ENCODE measurements around the gene NRG4.
"Not testable (repeated sequence)": the region's sequence is repeated elsewhere in the genome, so short reads cannot be mapped to it uniquely, and the experiment has no call there.

Gene NRG4

GRCh38 chr15:75927601-75928000 is 84.6 kb downstream of the NRG4 start:
- DNase-seq (ENCODE audit: low read depth, low spot score) = no peak

- no peak for DNase-seq (ENCODE audit: low read depth, low spot score)
Observed at GRCh38 chr15:75926931-75927330, 85.3 kb downstream of the NRG4 start.

- DNase-seq (ENCODE audit: low read depth, low spot score) = no peak
Observed at GRCh38 chr15:75925440-75925839, 86.8 kb downstream of the NRG4 start.

DNA sequence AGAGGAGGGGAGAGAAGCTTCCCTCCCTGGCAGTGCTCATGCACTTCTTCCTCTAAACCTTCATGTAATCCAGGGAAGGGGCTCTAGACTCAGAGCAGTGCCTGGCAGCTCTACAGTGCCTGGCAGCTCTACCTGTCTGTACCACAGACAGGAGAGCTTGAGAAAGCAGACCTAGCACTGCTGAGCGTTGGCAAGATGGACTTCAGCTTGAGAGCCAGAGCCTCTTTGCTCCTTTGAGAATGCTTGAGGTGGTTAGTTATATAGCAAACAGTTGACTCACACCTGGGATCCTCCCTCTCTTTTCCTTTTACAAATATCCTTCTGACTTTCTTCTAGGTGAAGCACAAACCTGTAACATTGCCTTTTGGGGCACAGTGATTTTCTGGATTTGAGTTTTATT is 87.6 kb downstream of the NRG4 start:
- no peak for DNase-seq (ENCODE audit: low read depth, low spot score)

DNA sequence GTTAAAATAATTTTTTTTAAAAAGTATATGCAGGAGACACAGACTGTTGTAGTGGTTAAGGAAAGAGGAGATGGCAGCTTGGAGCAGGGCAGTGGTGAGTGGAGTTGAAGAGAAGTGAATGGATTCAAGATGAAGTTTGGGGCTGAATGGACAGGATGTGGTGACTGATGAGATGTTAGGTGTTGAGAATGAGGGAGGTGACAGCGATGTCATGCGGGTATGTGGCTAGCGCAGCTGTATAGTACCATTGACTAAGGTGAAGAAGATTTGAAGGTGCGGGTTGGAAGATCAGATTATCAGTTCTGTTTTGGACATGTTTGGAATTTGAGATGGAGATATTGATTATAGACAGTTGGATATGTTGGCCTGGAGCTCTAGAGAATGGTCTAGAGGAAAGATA is 88.5 kb downstream of the NRG4 start:
- no peak for DNase-seq (ENCODE audit: low read depth, low spot score)

GRCh38 chr15:75921732-75922703 is 90.2 kb downstream of the NRG4 start:
- DNase-seq (ENCODE audit: low read depth, low spot score) = no peak

GRCh38 chr15:75920079-75920478 is 92.1 kb downstream of the NRG4 start:
- no peak for DNase-seq (ENCODE audit: low read depth, low spot score)

DNA sequence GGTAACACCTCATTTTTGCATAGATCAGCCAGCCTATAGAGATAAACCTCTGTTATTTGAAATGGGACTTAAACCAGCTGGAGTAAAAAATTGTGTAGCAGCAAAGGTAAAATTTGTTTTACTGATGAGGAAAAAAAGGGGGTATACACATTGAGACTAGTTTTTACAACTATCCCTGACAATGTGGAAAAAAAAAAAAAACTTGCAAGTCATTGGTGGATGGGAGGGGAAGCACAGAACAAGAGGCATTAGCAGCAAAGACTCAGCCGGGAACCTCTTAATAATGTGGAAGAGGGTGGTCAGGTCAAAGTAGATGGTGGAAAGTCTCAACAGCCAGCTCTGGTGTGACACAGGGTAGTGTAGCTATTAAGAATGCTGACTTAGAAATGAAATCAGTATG is 94.1 kb downstream of the NRG4 start:
- no peak for DNase-seq (ENCODE audit: low read depth, low spot score)

DNA sequence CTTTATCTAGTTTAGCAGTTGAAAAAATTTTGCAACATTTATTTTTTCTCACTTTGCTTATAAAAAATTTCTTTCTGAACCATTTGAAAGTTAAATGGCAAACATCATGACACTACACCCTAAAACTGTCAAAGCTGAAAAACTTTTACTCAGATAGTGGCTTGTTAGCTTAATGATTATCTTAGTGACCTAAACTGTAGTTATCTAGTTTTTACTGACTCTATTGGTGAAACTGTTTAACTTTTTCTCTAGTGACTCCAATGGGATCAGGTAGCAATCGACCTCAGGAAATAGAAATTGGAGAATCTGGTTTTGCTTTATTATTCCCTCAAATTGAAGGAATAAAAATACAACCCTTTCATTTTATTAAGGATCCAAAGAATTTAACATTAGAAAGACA is 95.2 kb downstream of the NRG4 start:
- DNase-seq (ENCODE audit: low read depth, low spot score) = no peak

- DNase-seq (ENCODE audit: low read depth, low spot score) = not testable (repeated sequence)
Observed at GRCh38 chr15:75910355-75910754, 101.9 kb downstream of the NRG4 start.

GRCh38 chr15:75905231-75905630 is 107.0 kb downstream of the NRG4 start:
- DNase-seq (ENCODE audit: low read depth, low spot score) = no peak

DNA sequence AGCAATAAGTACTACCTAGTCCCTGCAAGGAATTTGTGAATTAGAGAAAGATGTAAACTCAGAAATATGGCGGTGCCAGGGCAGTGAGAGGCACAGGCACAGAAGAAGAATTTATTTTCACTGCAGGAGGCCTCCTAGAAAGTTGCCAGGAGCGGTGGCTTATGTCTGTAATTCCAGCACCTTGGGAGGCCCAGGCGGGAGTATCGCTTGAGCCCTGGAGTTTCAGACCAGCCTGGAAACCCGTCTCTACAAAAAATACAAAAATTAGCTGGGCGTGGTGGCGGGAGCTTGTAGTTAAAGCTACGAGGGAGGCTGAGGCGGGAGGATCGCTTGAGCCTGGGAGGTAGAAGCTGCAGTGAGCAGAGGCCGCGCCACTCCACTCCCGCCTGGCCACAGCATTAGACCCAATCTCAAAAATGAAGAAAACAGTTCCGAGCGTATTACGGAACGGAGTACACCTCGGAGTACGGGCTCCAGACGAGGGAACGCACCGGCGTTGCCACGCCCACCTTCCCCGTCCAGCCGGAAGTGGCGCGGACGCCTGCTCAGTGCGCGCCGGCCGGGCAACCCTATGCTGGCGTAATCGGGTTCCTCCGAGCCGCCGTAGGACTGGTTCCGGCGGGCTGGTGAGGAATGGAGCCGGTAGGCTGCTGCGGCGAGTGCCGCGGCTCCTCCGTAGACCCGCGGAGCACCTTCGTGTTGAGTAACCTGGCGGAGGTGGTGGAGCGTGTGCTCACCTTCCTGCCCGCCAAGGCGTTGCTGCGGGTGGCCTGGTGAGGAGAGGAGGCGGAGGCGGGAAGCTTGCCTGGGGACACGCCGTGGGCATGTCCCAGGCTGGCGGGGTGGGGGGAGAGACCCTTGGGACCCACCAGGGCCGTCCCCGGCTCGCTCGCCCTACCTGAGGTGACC is 108.6 kb downstream of the NRG4 start, which contains the start of gene FBXO22:
Gene FBXO22 (plus strand): TSS at position 548 of the 909 bp plus-strand sequence. CDS start 86 bp downstream, at position 634.
- DNase-seq (ENCODE audit: low read depth, low spot score) = peak; percentile 63

DNA sequence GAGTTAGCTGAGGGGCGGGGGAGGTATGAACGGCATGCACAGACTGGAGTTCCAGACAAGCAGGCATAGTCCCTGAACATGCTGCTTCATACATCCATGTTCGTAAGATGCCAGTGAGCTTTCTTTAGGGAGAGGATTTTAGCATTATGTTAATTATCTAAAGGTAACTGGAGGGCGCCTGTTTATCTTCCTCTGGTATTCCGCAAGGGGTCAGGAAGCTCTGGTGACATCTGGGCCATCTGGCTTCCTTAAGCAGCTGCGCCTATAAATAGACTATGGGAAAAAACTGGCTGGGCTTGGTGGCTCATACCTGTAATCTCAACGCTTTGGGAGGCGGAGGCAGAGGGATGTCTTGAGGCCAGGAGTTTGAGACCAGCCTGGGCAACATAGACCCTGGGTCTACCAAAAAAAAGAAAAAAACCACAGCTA is 110.1 kb downstream of the NRG4 start:
- no peak for DNase-seq (ENCODE audit: low read depth, low spot score)

- no peak for DNase-seq (ENCODE audit: low read depth, low spot score)
Observed at GRCh38 chr15:75900577-75900976, 111.6 kb downstream of the NRG4 start.

GRCh38 chr15:75895731-75896130 is 116.5 kb downstream of the NRG4 start:
- DNase-seq (ENCODE audit: low read depth, low spot score) = no peak

GRCh38 chr15:75891895-75892294 is 120.3 kb downstream of the NRG4 start:
- DNase-seq (ENCODE audit: low read depth, low spot score) = peak; percentile 47

Data from brain pericyte (primary cell).